Right ventricle myocardium inferior (tissue), 1 donor: ENCODE measurements around the gene EOGT. TPM values are rescaled to one million over a fixed set of nuclear protein-coding genes. Genes with fewer than 3 reads are reported as not detected.

Experiments
- ATAC-seq: fragments of 200-7000 bp; cut with Tn5 transposase; one replicate; pipeline ENCODE4 v1.9.1; 2020; ENCODE audit warnings: mild to moderate bottlenecking, moderate library complexity
- DNase-seq: peaks from one replicate; pipeline ENCODE4 v3.0.0; 2021; ENCODE audit errors: missing footprints
- intact Hi-C: fragments of 100-400 bp; cut with DNase I; formaldehyde crosslinking; loops from one replicate; pipeline ENCODE4 v1.11.0; 2022
- long read RNA-seq: library from polyadenylated mRNA; unstranded; transcript quantifications from one replicate; pipeline ENCODE4 v2.0.0, GENCODE V29; 2021
- total RNA-seq: library from RNA; stranded (reverse); fragmentation: NEBNext Ultra II Directional; extraction: Animal tissue kit (Norgen Biotek cat#: 25700); gene quantifications from one replicate; pipeline ENCODE4 v1.2.1, GENCODE V29; 2021
- donor health status: DM: no; HTN: yes; CAD: no; lungs with severe emphysema.

EOGT gene
- 25.2 TPM for total RNA-seq
- long read RNA-seq, full-length matches to known transcripts: 3 of 5 reads
- long read RNA-seq, partial matches to known transcripts: 1 of 5 reads
- long read RNA-seq, other reads (novel, unspliced or antisense): 1 of 5 reads

- DNase-seq (peak; percentile 95), ATAC-seq (peak; percentile 92)
- intact Hi-C loops: loop anchor here (5.0 kb wide), 1 partner anchor 39 kb away; the partner anchor contains the start of gene TMF1
Measured at GRCh38 chr3:69013253-69014021, at the start of gene EOGT. Gene EOGT, minus strand, starts transcription at chr3:69013684. Its CDS starts 3,838 bp downstream, at chr3:69009846.

DNA sequence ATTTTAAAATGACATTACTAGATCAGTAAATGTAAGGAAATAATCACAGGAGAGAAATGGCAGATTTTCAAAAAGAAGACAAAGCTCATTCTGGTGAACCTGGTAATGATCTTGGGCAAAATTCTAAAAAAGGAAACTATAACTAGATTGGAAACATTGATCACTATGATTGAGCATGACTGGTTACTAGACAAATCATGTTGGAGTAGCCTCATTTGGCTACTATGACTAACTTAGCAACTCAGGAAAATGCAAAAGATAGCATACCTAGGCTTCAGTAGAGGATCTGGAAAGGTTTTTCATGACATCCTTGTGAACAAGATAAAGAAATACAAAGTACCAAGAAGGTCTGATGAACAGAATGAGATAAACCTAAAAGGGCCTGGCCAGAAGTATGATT is 46.2 kb upstream of the EOGT start:
- ATAC-seq (no peak), DNase-seq (no peak)
- intact Hi-C loops: no loop called here

- no peak for ATAC-seq
- intact Hi-C loops: no loop called here
- no peak for DNase-seq
Measured at GRCh38 chr3:69058947-69059224, 45.4 kb upstream of the EOGT start.

GRCh38 chr3:69058180-69058946 is 44.9 kb upstream of the EOGT start:
- DNase-seq (no peak), ATAC-seq (no peak)
- intact Hi-C loops: no loop called here

- no peak for DNase-seq
- intact Hi-C loops: loop anchor here (2.0 to 5.0 kb wide), 2 partner anchors 26 to 40 kb away; partner anchors contain the start of gene EOGT
- no peak for ATAC-seq
Measured at GRCh38 chr3:69052472-69052898, 39.0 kb upstream of the EOGT start.

GRCh38 chr3:69051756-69052471 is 38.4 kb upstream of the EOGT start, which contains the start of gene TMF1:
Gene TMF1, minus strand, starts transcription at chr3:69052333. Its CDS starts 247 bp downstream, at chr3:69052086.
- intact Hi-C loops: loop anchor here (2.0 to 5.0 kb wide), 2 partner anchors 27 to 40 kb away; partner anchors contain the start of gene EOGT
- peak; percentile 98 for ATAC-seq
- DNase-seq: peak; percentile 99

DNA sequence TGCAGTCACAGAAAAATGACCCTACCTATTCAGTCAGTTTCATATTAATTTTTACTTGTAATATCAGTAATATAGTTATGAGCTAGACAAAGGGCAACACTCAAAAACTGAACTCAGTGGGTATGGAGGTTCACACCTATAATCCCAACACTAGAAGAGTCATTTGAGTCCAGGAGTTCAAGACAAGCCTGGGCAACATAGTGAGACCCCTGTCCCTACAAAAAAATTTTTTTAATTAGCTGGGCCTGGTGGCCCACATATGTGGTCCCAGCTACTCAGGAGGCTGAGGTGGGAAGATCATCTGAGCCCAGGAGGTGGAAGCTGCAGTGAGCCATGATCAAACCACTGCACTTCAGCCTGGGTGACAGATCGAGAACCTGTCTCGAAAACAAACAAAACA is 35.5 kb upstream of the EOGT start:
- no peak for ATAC-seq
- DNase-seq: no peak
- intact Hi-C loops: no loop called here

GRCh38 chr3:69044608-69045007 is 31.1 kb upstream of the EOGT start:
- intact Hi-C loops: no loop called here
- ATAC-seq: no peak
- no peak for DNase-seq

GRCh38 chr3:69033470-69033869 is 20.0 kb upstream of the EOGT start:
- intact Hi-C loops: no loop called here
- ATAC-seq: no peak

GRCh38 chr3:69032737-69033136 is 19.3 kb upstream of the EOGT start:
- no peak for ATAC-seq
- intact Hi-C loops: no loop called here

More at GRCh38 chr3:69033470-69033869, 20.0 kb upstream of the EOGT start:
- DNase-seq: no peak

DNA sequence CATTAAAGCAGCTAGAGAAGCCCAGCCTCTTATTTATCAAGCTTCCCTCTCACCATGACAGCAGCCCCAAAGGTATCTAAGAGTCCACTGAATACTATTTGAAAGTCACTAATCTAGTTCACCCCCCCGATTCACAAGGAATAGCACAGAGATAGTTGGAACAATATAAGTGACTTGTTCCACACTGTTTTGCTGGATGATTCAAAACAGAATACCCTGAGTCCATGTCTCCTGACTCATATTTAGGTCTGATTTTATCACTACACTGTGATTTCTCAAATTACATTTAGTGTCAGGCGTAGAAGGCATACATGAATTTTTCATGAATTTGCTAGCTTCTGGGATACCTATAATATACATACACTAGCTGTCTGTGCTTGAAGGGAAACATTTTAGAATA is 18.7 kb upstream of the EOGT start:
- no peak for ATAC-seq

More at GRCh38 chr3:69032737-69033136, 19.3 kb upstream of the EOGT start:
- peak; percentile 60 for DNase-seq

GRCh38 chr3:69031635-69032034 is 18.2 kb upstream of the EOGT start:
- DNase-seq: no peak
- intact Hi-C loops: no loop called here
- ATAC-seq: no peak

More for the DNA sequence above, 18.7 kb upstream of the EOGT start:
- intact Hi-C loops: no loop called here
- no peak for DNase-seq

- DNase-seq: no peak
- ATAC-seq: no peak
- intact Hi-C loops: no loop called here
Measured at GRCh38 chr3:69020857-69021256, 7.4 kb upstream of the EOGT start.

GRCh38 chr3:69020424-69020823 is 6.9 kb upstream of the EOGT start:
- intact Hi-C loops: no loop called here
- DNase-seq (no peak), ATAC-seq (no peak)

DNA sequence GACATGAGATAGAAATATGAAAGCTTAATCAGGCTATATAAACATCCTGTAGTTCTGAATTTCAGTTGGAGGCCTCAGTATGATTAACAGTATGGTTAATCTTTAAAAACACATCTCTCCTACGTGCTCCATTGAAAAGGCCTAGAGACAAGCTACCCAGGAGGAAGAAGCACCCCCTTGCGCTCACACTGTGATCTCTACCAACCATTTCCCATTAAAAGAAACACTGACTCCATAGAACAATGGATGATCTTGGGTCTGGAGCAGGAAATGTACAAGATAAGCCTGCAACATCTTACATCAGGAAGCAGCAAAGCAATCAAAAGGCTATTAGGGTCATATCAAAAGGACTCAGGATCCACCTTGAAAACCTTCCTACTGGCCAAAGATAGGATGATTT is 3.4 kb upstream of the EOGT start:
- ATAC-seq (no peak), DNase-seq (no peak)
- intact Hi-C loops: no loop called here

DNA sequence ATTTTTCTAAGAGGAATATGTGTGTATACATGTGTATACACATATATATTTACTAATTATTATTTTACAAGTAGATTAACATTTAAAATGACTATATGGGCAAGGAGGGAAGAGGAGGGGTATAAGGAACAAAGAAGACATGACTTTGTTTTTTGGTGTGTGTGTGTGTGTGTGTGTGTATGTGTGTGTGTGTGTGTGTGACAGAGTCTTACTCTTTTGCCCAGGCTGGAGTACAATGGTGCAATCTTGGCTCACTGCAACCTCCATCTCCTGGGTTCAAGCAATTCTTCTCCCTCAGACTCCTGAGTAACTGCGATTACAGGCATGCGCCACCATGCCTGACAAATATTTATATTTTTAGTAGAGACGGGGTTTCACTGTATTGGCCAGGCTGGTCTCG is 2.6 kb upstream of the EOGT start:
- intact Hi-C loops: no loop called here
- no peak for ATAC-seq
- DNase-seq: no peak

GRCh38 chr3:69014022-69014580 is 617 bp upstream of the EOGT start:
- no peak for DNase-seq
- intact Hi-C loops: loop anchor here (5.0 kb wide), 1 partner anchor 38 kb away; the partner anchor contains the start of gene TMF1
- no peak for ATAC-seq

GRCh38 chr3:69012800-69013252 is 658 bp downstream of the EOGT start:
- peak; percentile 70 for DNase-seq
- intact Hi-C loops: loop anchor here (5.0 kb wide), 1 partner anchor 39 kb away; the partner anchor contains the start of gene TMF1
- ATAC-seq: peak; percentile 42
